Skeletal muscle satellite cell (primary cell): ENCODE data around the gene CSHL1. TPM values are rescaled to one million over a fixed set of nuclear protein-coding genes. Genes with fewer than 3 reads are reported as not detected.
"Not testable (repeated sequence)": the region's sequence is repeated elsewhere in the genome, so short reads cannot be mapped to it uniquely, and the experiment has no call there.

ENCODE experiments used
- H3K27me3 ChIP-seq: 2 replicates; pipeline ENCODE4 v1.7.0; 2013; ENCODE audit warnings: low read length; ENCODE audit not compliant: control insufficient read depth, insufficient read depth
- H3K36me3 ChIP-seq: 2 replicates; pipeline ENCODE4 v1.7.0; 2013; ENCODE audit warnings: mild to moderate bottlenecking, control low read depth, low read length; ENCODE audit not compliant: insufficient read depth
- H3K4me1 ChIP-seq: 2 replicates; pipeline ENCODE4 v1.7.0; 2013; ENCODE audit warnings: low read length; ENCODE audit not compliant: control insufficient read depth, insufficient read depth
- H3K4me2 ChIP-seq: 2 replicates; pipeline ENCODE4 v1.7.0; 2013; ENCODE audit warnings: mild to moderate bottlenecking, low read length
- H3K4me3 ChIP-seq: 2 replicates; pipeline ENCODE4 v1.7.0; 2013; ENCODE audit warnings: low read length
- H3K9ac ChIP-seq: 2 replicates; pipeline ENCODE4 v1.7.0; 2013; ENCODE audit warnings: mild to moderate bottlenecking, low read depth, low read length, moderate library complexity
- H3K9me3 ChIP-seq: replicated peaks from 2 replicates; pipeline ENCODE4 v1.7.0; 2013; ENCODE audit warnings: mild to moderate bottlenecking, control low read depth, low read length
- small RNA-seq: library from RNA; depleted of rRNA; stranded (forward); fragments of <200 nt; gene quantifications from one replicate; pipeline ENCODE3, GENCODE V24; 2012

CSHL1 gene

DNA sequence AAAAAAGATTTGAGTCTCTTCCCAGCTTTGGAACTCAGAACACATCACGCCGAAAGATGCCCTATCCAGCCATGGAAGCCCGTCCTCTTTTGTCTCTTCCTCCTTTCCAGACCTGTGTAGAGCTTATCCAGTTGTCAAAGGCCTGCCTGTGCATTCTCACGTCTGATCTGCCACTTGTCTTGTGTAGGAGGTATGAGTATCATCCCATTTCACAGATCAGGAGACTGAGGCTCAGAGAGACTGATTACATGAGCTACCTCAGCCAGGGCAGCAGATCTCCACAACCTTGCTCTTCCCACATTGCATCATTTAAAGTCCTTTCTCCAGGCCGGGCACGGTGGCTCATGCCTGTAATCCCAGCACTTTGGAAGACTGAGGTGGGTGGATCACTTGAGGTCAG, 36.4 kb downstream of the CSHL1 start:
- H3K9ac ChIP-seq, H3K27me3 ChIP-seq, H3K4me2 ChIP-seq, H3K4me1 ChIP-seq, H3K9me3 ChIP-seq, H3K4me3 ChIP-seq, H3K36me3 ChIP-seq: not testable (repeated sequence)

DNA sequence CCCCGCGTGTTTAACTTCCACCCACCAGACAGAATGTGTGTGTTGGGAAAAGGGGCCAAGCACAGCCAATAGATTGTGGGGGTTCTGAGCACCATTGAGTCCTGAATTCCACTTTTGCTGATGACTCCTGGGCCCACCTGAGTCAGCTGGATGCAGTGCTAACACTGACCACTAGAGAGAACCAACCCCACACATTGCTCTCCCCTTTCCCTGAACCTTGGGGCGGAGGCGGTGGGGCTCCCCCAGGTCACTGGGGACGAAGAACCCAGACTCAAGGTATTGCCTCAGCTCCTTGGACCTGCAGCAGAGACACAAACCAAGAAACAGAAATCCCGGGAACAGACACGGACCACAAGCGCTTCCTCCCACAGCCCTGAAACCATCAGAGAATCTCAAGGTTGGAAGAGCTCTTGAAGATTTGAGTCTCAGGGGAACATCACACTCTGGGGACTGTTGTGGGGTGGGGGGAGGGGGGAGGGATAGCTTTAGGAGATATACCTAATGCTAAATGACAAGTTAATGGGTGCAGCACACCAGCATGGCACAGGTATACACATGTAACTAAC, 36.9 kb downstream of the CSHL1 start:
- H3K4me2 ChIP-seq, H3K4me3 ChIP-seq, H3K27me3 ChIP-seq, H3K36me3 ChIP-seq, H3K9ac ChIP-seq, H3K9me3 ChIP-seq, H3K4me1 ChIP-seq: not testable (repeated sequence)

DNA sequence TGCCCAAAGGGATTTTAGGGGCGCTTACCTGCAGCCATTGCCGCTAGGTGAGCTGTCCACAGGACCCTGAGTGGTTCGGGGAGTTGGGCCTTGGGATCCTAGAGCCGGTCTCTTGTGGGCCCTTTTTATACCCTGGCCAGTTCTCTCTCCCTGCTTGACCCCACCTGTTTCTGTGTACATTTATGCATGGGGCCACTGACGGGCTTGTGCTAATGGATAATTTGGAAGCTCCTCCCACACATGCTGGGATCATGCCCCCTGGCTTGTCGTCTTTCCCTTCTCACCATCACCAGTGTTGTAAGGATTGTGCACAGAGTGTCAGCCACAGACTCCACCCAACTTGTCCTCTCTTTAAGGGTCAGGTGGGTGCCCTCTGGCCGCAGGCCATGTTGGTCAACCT, 37.5 kb downstream of the CSHL1 start, which contains the start of gene CSH2:
CSH2 (minus strand) TSS at position 101 of the 400 bp plus-strand sequence; CDS start at position 38, 63 bp downstream.
- H3K9me3 ChIP-seq, H3K4me3 ChIP-seq: not testable (repeated sequence)

DNA sequence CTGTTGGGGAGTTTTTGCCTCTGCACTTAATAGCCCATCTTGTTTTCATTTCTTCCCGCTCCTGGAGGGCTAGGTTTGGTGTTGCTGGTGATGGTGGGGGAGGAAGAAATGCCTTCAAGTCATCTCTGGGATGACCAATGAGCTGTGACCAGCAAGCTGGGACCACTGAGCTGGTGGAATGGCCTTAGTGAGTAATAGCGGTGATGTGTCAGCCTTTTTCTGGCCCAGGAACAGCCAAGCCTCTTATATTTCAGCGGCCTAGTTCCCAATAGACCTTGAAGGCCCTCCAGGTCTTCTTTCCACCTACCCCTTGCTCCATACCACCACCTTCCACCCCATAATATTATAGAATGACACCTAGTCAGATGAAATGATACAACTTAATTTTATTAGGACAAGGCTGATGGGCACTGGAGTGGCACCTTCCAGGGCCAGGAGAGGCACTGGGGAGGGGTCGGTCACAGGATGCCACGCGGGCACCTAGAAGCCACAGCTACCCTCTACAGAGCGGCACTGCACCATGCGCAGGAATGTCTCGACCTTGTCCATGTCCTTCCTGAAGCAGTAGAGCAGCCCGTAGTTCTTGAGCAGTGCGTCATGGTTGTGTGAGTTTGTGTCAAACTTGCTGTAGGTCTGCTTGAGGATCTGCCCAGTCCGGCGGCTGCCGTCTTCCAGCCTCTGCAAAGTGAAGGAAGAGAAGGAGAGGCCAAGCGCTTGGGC, 39.3 kb downstream of the CSHL1 start:
- not testable (repeated sequence) for H3K4me3 ChIP-seq, H3K9me3 ChIP-seq, H3K4me2 ChIP-seq, H3K4me1 ChIP-seq, H3K36me3 ChIP-seq, H3K27me3 ChIP-seq, H3K9ac ChIP-seq

More for the DNA sequence above, 37.5 kb downstream of the CSHL1 start, which contains the start of gene CSH2:
- not testable (repeated sequence) for H3K9ac ChIP-seq, H3K27me3 ChIP-seq, H3K4me2 ChIP-seq, H3K4me1 ChIP-seq, H3K36me3 ChIP-seq

DNA sequence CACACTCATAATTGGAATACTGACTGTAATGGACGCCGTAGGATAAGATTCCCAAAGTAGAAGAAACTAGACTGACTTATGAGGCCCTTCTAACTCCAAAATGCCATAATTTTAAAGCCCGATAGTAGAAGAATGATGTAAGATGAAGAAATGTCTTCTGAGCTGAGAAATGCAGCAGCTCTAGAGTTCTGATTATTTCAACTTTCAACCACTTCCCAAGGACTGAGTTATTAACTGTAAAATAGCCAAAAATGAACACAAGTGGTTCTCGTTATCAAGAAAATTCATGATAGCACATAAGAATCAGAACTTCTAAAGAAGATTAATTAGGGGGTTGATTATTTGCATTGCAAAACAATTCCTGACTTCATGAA, 40.8 kb downstream of the CSHL1 start:
- not testable (repeated sequence) for H3K36me3 ChIP-seq, H3K27me3 ChIP-seq, H3K9ac ChIP-seq, H3K4me3 ChIP-seq, H3K4me2 ChIP-seq, H3K4me1 ChIP-seq, H3K9me3 ChIP-seq

DNA sequence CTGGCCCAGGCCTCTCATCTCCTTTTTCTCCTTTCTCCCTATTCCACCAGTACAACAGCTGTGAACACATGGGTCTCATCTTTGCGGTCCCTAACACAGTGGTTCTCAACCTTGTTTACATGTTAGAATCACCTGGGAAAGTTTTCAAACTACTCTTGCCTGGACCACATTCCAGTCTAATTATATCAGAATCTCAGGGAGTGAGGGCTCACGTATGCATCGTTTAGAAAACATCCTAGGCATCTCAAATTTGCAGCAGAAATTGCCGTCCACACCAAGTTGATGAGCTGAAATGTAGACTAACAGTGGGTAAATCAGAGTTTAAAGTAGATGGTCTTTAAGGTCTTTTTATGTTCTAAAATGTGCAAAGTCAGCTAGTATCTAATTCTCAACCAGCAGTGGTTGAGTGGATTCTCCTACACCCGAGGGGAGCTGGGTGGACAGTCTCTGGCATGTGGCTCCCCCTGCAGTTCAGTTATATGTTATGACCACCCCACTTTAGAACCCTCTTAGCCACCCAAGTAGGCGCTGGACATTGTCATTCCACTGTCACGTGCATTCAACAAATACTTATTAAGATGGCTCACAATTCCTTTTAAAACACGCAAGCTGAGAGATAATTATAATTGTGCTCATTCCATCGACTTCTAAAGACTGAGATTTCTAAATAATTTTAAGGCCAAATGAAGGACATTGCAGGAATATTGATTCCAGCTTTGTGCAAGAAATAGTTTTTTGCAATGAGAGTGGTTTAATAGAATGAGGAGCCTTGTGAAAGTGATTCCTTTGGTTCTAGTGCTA, 41.4 kb downstream of the CSHL1 start:
- H3K9ac ChIP-seq: not testable (repeated sequence)

DNA sequence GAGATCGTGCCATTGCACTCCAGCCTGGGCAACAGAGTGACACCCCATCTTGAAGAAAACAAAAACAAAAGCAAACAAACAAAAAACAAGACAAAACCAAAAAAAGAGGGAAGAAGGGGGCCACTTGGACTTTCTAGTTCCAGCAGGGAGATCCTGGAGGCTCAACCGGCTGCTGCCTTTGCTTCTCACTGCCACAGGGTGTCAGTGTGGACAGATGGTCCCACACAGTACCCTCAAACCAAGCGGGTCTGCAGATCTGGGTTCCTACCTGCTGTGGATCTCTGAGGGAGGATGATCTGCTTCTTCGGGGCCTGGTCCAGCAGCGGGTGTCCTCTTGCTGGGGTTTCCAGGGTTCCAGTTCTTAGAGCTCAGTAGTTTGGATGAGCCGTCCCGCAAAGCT, 44.4 kb downstream of the CSHL1 start:
- not testable (repeated sequence) for H3K4me1 ChIP-seq, H3K27me3 ChIP-seq, H3K36me3 ChIP-seq, H3K9ac ChIP-seq, H3K9me3 ChIP-seq, H3K4me2 ChIP-seq, H3K4me3 ChIP-seq

More for the DNA sequence above, 41.4 kb downstream of the CSHL1 start:
- H3K27me3 ChIP-seq, H3K36me3 ChIP-seq, H3K9me3 ChIP-seq, H3K4me1 ChIP-seq, H3K4me2 ChIP-seq, H3K4me3 ChIP-seq: not testable (repeated sequence)

Small RNA genes lying within 50 kb of the gene (small RNA-seq; reads per million reads assigned to genes)
- not detected for gene AC040958.1
- gene AC127029.1: not detected
- gene GH1: not detected
